Keratinocyte (primary cell): ENCODE data around the gene ACADVL. TPM values are rescaled to one million over a fixed set of nuclear protein-coding genes. Genes with fewer than 3 reads are reported as not detected.

Experiments used
- DNase-seq: peaks from one replicate; pipeline ENCODE4 v3.0.0-alpha.2; 2011; ENCODE audit warnings: low read depth, missing footprints, low spot score
- FAIRE-seq: peaks from 2 replicates; lab custom pipeline; 2011; peaks lifted over from hg19 to GRCh38; lab: Jason Lieb, UNC
- H2AFZ ChIP-seq: 2 replicates; pipeline ENCODE4 v1.6.0; 2012; ENCODE audit warnings: low read length, control low read depth, inconsistent platforms; ENCODE audit not compliant: control insufficient read depth
- H3K27ac ChIP-seq: 2 replicates; pipeline ENCODE4 v1.5.1; 2011; ENCODE audit warnings: low read length; ENCODE audit not compliant: control insufficient read depth, insufficient read depth
- H3K27me3 ChIP-seq: 3 replicates; pipeline ENCODE4 v1.6.0; 2011; ENCODE audit warnings: low read length; ENCODE audit not compliant: control insufficient read depth, insufficient read depth; ENCODE audit errors: extremely low read depth
- H3K36me3 ChIP-seq, 2 experiments: 2 replicates in 1 of 2; 3 replicates in 1 of 2; pipeline ENCODE4 v1.5.1; 2011; ENCODE audit warnings: low read length in 2 of 2, mild to moderate bottlenecking in 1 of 2; ENCODE audit not compliant: control insufficient read depth in 2 of 2, insufficient read depth in 2 of 2; ENCODE audit errors: extremely low read depth in 1 of 2
- H3K4me1 ChIP-seq: 3 replicates; pipeline ENCODE4 v1.5.1; 2011; ENCODE audit warnings: low read length; ENCODE audit not compliant: control insufficient read depth, insufficient read depth; ENCODE audit errors: extremely low read depth
- H3K4me2 ChIP-seq: 3 replicates; pipeline ENCODE4 v1.6.0; 2011; ENCODE audit warnings: low read depth, low read length; ENCODE audit not compliant: control insufficient read depth, insufficient read depth; ENCODE audit errors: extremely low read depth
- H3K4me3 ChIP-seq, 3 experiments: fragments of 200-600 bp in 1 of 3; sonication (generic) in 1 of 3; 2 replicates in 2 of 3; 3 replicates in 1 of 3; pipeline ENCODE4 v1.5.1; 2011 to 2016; ENCODE audit warnings: low read length in 3 of 3, mild to moderate bottlenecking in 3 of 3, control low read depth in 2 of 3, inconsistent platforms in 1 of 3, low read depth in 1 of 3, mixed read lengths in 1 of 3, mixed run types in 1 of 3, moderate library complexity in 1 of 3; ENCODE audit not compliant: control insufficient read depth in 2 of 3, insufficient read depth in 2 of 3; ENCODE audit errors: extremely low read depth in 1 of 3
- H3K79me2 ChIP-seq: 2 replicates; pipeline ENCODE4 v1.6.0; 2012; ENCODE audit warnings: low read length; ENCODE audit not compliant: control insufficient read depth, insufficient read depth
- H3K9ac ChIP-seq: 3 replicates; pipeline ENCODE4 v1.6.0; 2011; ENCODE audit warnings: low read length; ENCODE audit not compliant: control insufficient read depth, insufficient read depth; ENCODE audit errors: extremely low read depth
- H3K9me1 ChIP-seq: 3 replicates; pipeline ENCODE4 v1.6.0; 2011; ENCODE audit warnings: low read length; ENCODE audit not compliant: control insufficient read depth, insufficient read depth; ENCODE audit errors: extremely low read depth
- H3K9me3 ChIP-seq: 2 replicates; pipeline ENCODE4 v1.5.1; 2012; ENCODE audit warnings: low read depth, low read length; ENCODE audit not compliant: control insufficient read depth
- H4K20me1 ChIP-seq: 3 replicates; pipeline ENCODE4 v1.6.0; 2011; ENCODE audit warnings: low read length; ENCODE audit not compliant: control insufficient read depth, insufficient read depth; ENCODE audit errors: extremely low read depth
- EZH2 ChIP-seq: IDR thresholded peaks from one replicate; pipeline ENCODE4 v1.6.1; 2012; ENCODE audit warnings: inconsistent platforms, mild to moderate bottlenecking, low read length, moderate library complexity
- dilution Hi-C: fragments of 300-500 bp; cut with MboI; formaldehyde crosslinking; loops from one replicate; pipeline ENCODE4 v1.7.0; 2020; ENCODE audit warnings: low sequenced_read_pairs; ENCODE audit not compliant: extremely low pct_ligation_motif_present
- polyA plus RNA-seq, 5 experiments: library from polyadenylated mRNA; depleted of rRNA in 3 of 5; stranded (reverse) in 3 of 5; stranded (forward) in 1 of 5; unstranded in 1 of 5; fragments of >200 nt; gene quantifications; 1 replicate in 1 of 5; 2 replicates in 3 of 5; 3 replicates in 1 of 5; pipeline versions ENCODE4 v1.2.1 to v1.2.3, GENCODE V29; 2011 to 2012; ENCODE audit warnings: missing spikeins in 2 of 5, low read depth in 1 of 5, low replicate concordance in 1 of 5
- TF ChIP-seq, protein P1 (sequence below), 3 experiments: IDR thresholded peaks in 1 of 3; conservative IDR thresholded peaks in 1 of 3; optimal IDR thresholded peaks in 1 of 3; 2 replicates in 2 of 3; 3 replicates in 1 of 3; pipeline versions ENCODE3 to v1.5.1; 2011; ENCODE audit warnings: low read length in 3 of 3, mild to moderate bottlenecking in 3 of 3, moderate library complexity in 2 of 3, control low read depth in 1 of 3, inconsistent platforms in 1 of 3; ENCODE audit not compliant: insufficient read depth in 2 of 3; ENCODE audit errors: extremely low read depth in 1 of 3

ACADVL gene
- polyA plus RNA-seq, 1 donor (not counting 4 experiments of a cell fraction or from before 2014, with no cell fraction given) = 301 TPM

DNA sequence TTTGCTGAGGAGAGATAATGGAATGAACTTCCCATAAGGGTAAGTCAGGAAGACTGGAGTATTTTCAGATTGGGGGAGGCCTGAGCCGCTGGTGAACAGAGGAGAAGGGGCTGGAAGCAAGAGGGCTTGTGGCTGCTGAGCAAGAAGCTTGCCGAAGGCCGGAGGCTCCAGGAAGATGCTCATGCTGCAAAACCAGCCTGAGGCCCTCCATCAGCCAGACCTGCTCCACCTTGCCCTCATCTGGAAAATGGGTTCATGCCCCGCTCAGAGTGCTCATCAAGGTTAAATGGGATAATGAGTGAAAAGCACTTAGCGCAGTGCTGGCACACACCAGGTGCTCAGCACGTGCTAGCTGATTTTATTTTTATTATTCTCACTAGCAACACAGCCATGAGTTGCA, 35.1 kb upstream of the ACADVL start:
- no peaks in the 10 kb centered on the region for H3K9me3 ChIP-seq
- no peak overlapping the region for H3K4me3 ChIP-seq
- FAIRE-seq = no peak
- no peak overlapping the region for H3K9ac ChIP-seq
- H3K27me3 ChIP-seq = peaks cover under 1% of the 10 kb centered on the region
- no peak overlapping the region for H3K27ac ChIP-seq
- H3K4me1 ChIP-seq = no peaks in the 10 kb centered on the region
- no peaks in the 10 kb centered on the region for H4K20me1 ChIP-seq
- H3K36me3 ChIP-seq = no peaks in the 10 kb centered on the region
- no peaks in the 10 kb centered on the region for H3K79me2 ChIP-seq
- H3K4me2 ChIP-seq = no peak overlapping the region
- DNase-seq = no peak
- H2AFZ ChIP-seq = no peak overlapping the region
- TF ChIP-seq, protein P1, sequence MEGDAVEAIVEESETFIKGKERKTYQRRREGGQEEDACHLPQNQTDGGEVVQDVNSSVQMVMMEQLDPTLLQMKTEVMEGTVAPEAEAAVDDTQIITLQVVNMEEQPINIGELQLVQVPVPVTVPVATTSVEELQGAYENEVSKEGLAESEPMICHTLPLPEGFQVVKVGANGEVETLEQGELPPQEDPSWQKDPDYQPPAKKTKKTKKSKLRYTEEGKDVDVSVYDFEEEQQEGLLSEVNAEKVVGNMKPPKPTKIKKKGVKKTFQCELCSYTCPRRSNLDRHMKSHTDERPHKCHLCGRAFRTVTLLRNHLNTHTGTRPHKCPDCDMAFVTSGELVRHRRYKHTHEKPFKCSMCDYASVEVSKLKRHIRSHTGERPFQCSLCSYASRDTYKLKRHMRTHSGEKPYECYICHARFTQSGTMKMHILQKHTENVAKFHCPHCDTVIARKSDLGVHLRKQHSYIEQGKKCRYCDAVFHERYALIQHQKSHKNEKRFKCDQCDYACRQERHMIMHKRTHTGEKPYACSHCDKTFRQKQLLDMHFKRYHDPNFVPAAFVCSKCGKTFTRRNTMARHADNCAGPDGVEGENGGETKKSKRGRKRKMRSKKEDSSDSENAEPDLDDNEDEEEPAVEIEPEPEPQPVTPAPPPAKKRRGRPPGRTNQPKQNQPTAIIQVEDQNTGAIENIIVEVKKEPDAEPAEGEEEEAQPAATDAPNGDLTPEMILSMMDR (optimal IDR thresholded peaks at IDR 0.05 in 1 of 3, IDR thresholded peaks at IDR 0.05 in 1 of 3, conservative IDR thresholded peaks at IDR 0.05 in 1 of 3; ENCODE audit: extremely low read depth in 1 of 3, insufficient read depth in 2 of 3, low read length in 3 of 3) = no peak
- no peak for TF ChIP-seq EZH2
- dilution Hi-C loops = no loop called here
- no peaks in the 10 kb centered on the region for H3K9me1 ChIP-seq

DNA sequence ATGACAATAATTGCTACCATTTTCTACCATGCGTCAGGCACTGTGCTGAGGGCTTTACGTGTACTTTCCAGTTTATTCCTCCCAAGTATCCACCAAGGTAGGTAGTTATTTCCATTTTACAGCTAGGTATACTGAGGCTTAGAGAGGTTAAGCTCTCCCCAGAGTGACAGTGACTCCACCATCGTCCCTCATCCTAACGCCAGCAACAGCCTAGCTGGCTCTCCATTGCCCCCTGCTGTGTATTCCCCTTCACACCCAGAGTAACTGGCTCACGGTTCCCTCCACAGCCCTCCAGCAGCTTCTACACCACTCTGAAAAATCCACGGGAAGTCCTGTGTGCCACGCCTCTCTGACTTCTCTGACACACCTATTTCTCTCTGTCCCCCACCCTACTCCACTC, 33.5 kb upstream of the ACADVL start:
- Histone ChIP-seq H3K9me1 (no peaks in the 10 kb centered on the region), H3K4me3 (no peak overlapping the region), H3K9me3 (no peaks in the 10 kb centered on the region), H3K9ac (no peak overlapping the region), H4K20me1 (no peaks in the 10 kb centered on the region), H3K4me1 (no peaks in the 10 kb centered on the region), H3K27ac (no peak overlapping the region), H3K27me3 (no peaks in the 10 kb centered on the region), H3K79me2 (no peaks in the 10 kb centered on the region), H3K36me3 (no peaks in the 10 kb centered on the region), H2AFZ (no peak overlapping the region), H3K4me2 (no peak overlapping the region)
- dilution Hi-C loops = no loop called here
- TF ChIP-seq, protein P1 (optimal IDR thresholded peaks at IDR 0.05 in 1 of 3, IDR thresholded peaks at IDR 0.05 in 1 of 3, conservative IDR thresholded peaks at IDR 0.05 in 1 of 3; ENCODE audit: extremely low read depth in 1 of 3, insufficient read depth in 2 of 3, low read length in 3 of 3) = peak in 2 of 3 experiments; percentile 25 to 40
- TF ChIP-seq EZH2 = no peak
- FAIRE-seq (no peak), DNase-seq (no peak)
